NCI-H1092 treated with DMSO at 0.1 percent for 48 hours (cell line): ENCODE results near the gene MDH2.
"Not testable (repeated sequence)": the region's sequence is repeated elsewhere in the genome, so short reads cannot be mapped to it uniquely, and the experiment has no call there.

Experiments
- DNase-seq: peaks from one replicate; lab custom pipeline; 2025; lab: John Stamatoyannopoulos, UW

Gene MDH2

GRCh38 chr7:76114742-76115141, 66.8 kb downstream of the MDH2 start:
- DNase-seq: not testable (repeated sequence)
